ENCODE results near the gene PTPRN2. TPM values are rescaled to one million over a fixed set of nuclear protein-coding genes. Genes with fewer than 3 reads are reported as not detected.

Gene PTPRN2
- total and polyA plus RNA-seq, 9 of the 15 experiments (the other 6 are each of a cell fraction or from before 2014, with no cell fraction given) = not detected

- no peaks in the 10 kb centered on the region for H3K36me3 ChIP-seq (ENCODE audit: control insufficient read depth, insufficient read depth, low read length)
- ChIA-PET CTCF (ENCODE audit: low intra/inter-chr PET ratio) (no interaction called here), POLR2A (interaction anchor here (0.6 to 0.7 kb wide), 2 partner anchors 12 to 368 kb away, joined by 3 read pairs; no protein-coding TSS in a partner anchor)
- no peaks in the 10 kb centered on the region for H4K20me1 ChIP-seq (replicated peaks; ENCODE audit: control insufficient read depth, insufficient read depth, low read length)
- in situ Hi-C loops (cut with MboI) (no loop called here), intact Hi-C loops (cut with micrococcal nuclease) (no loop called here)
- H3K9ac ChIP-seq (ENCODE audit: insufficient read depth in 1 of 2, low read depth in 2 of 2, low read length in 2 of 2) = no peak overlapping the region
- no peak overlapping the region for H3K4me3 ChIP-seq
- no TSS peak for BruUV-seq (replicated peaks)
- TF ChIP-seq HCFC1 (IDR thresholded peaks at IDR 0.05; ENCODE audit: low read depth, low read length) = no peak
- TF ChIP-seq ZNF699 (CRISPR knock-in tag; IDR thresholded peaks at IDR 0.05; ENCODE audit: insufficient replicate concordance) = no peak
- TF ChIP-seq ZKSCAN8 (CRISPR knock-in tag; IDR thresholded peaks at IDR 0.05) = no peak
- no peak for TF ChIP-seq LCOR (CRISPR knock-in tag; IDR thresholded peaks at IDR 0.05)
- TF ChIP-seq GTF2F1 (IDR thresholded peaks at IDR 0.05; ENCODE audit: low read depth, low read length) = no peak
- no peak for TF ChIP-seq THRB (CRISPR knock-in tag; conservative IDR thresholded peaks at IDR 0.05)
- no peak for TF ChIP-seq E2F1 (CRISPR knock-in tag; IDR thresholded peaks at IDR 0.05)
- TF ChIP-seq TARDBP (IDR thresholded peaks at IDR 0.05) = no peak
- TF ChIP-seq SIN3A (IDR thresholded peaks at IDR 0.05; ENCODE audit: borderline replicate concordance in 2 of 2, control insufficient read depth in 1 of 2, low read depth in 2 of 2, low read length in 2 of 2) = no peak
- TF ChIP-seq SMAD3 (CRISPR knock-in tag; conservative IDR thresholded peaks at IDR 0.05) = no peak
- H3K79me2 ChIP-seq (ENCODE audit: control insufficient read depth, insufficient read depth, low read length) = no peaks in the 10 kb centered on the region
- H3K27ac ChIP-seq (ENCODE audit: extremely low read depth, low read depth, low read length) = no peak overlapping the region
- no peak for DNase-seq (ENCODE audit: extremely low read depth in 1 of 4, low spot score in 3 of 4)
- no peaks in the 10 kb centered on the region for H3K9me1 ChIP-seq (ENCODE audit: control insufficient read depth, insufficient read depth, low read length)
- no peak for FAIRE-seq
- H3K4me1 ChIP-seq (replicated peaks in 1 of 2; ENCODE audit: control insufficient read depth in 2 of 2, insufficient read depth in 2 of 2, low read length in 2 of 2) = no peaks in the 10 kb centered on the region
- WGBS (ENCODE audit: insufficient coverage, low coverage, missing lambda C conversion rate) = 2% methylated on average over 19 of the region's 19 CpGs
- no peak for ATAC-seq
- H2AFZ ChIP-seq (ENCODE audit: low read depth, low read length) = no peak overlapping the region
- no peaks in the 10 kb centered on the region for H3K9me3 ChIP-seq (replicated peaks; ENCODE audit: control insufficient read depth, insufficient read depth, low read depth, low read length)
- H3K4me2 ChIP-seq (ENCODE audit: insufficient read depth, low read length) = no peak overlapping the region
- peaks cover 2 to 11% of the 10 kb centered on the region in 2 experiments; a peak in 3 of 5 replicates for H3K27me3 ChIP-seq (ENCODE audit: control insufficient read depth in 2 of 2, insufficient read depth in 2 of 2, low read length in 2 of 2)
Observed at GRCh38 chr7:158366346-158366745, 221.3 kb downstream of the PTPRN2 start.
